GM23338 (cell line): ENCODE results near the gene MMP1. TPM values are rescaled to one million over a fixed set of nuclear protein-coding genes. Genes with fewer than 3 reads are reported as not detected.
A peak's percentile ranks its signal among the peaks of the same experiment; 100 is the strongest.

ENCODE experiments used
- ATAC-seq: fragments of 200-7000 bp; cut with Tn5 transposase; 3 replicates; pipeline ENCODE4 v1.9.1; 2020
- DNase-seq: peaks from one replicate; pipeline ENCODE4 v3.0.0-alpha.2; 2015; ENCODE audit warnings: low spot score
- H2AFZ ChIP-seq: fragments of 200-600 bp; sonication (generic); 2 replicates; pipeline ENCODE4 v1.8.0; 2016; ENCODE audit warnings: antibody characterized with exemption, mild to moderate bottlenecking, moderate library complexity
- H3F3A ChIP-seq: fragments of 200-600 bp; sonication (generic); replicated peaks from 2 replicates; pipeline ENCODE4 v1.8.0; 2017; ENCODE audit warnings: antibody characterized with exemption, mixed run types, low read depth
- H3K27ac ChIP-seq: fragments of 200-600 bp; sonication (generic); 2 replicates; pipeline ENCODE4 v1.6.1; 2016; ENCODE audit warnings: low read depth
- H3K27me3 ChIP-seq: fragments of 200-600 bp; sonication (generic); 2 replicates; pipeline ENCODE4 v1.8.0; 2016; ENCODE audit warnings: mild to moderate bottlenecking, mixed run types, moderate library complexity; ENCODE audit not compliant: insufficient read depth
- H3K36me3 ChIP-seq: fragments of 200-600 bp; sonication (generic); 2 replicates; pipeline ENCODE4 v1.8.0; 2016; ENCODE audit warnings: mild to moderate bottlenecking; ENCODE audit not compliant: insufficient read depth
- H3K4me1 ChIP-seq: fragments of 200-600 bp; sonication (generic); 2 replicates; pipeline ENCODE4 v1.8.0; 2016; ENCODE audit warnings: mild to moderate bottlenecking, moderate library complexity; ENCODE audit not compliant: insufficient read depth
- H3K4me2 ChIP-seq: fragments of 200-600 bp; sonication (generic); 2 replicates; pipeline ENCODE4 v1.7.1; 2017; ENCODE audit warnings: mixed run types
- H3K4me3 ChIP-seq: fragments of 200-600 bp; sonication (generic); 2 replicates; pipeline ENCODE4 v1.6.1; 2016; ENCODE audit warnings: mixed run types
- H3K79me2 ChIP-seq: fragments of 200-600 bp; sonication (generic); replicated peaks from 2 replicates; pipeline ENCODE4 v1.8.0; 2017; ENCODE audit warnings: mild to moderate bottlenecking; ENCODE audit not compliant: insufficient read depth
- H3K9me2 ChIP-seq: fragments of 200-600 bp; sonication (generic); 2 replicates; pipeline ENCODE4 v1.8.0; 2017; ENCODE audit not compliant: insufficient read depth
- H4K20me1 ChIP-seq: fragments of 200-600 bp; sonication (generic); replicated peaks from 2 replicates; pipeline ENCODE4 v1.8.0; 2017; ENCODE audit warnings: mild to moderate bottlenecking; ENCODE audit not compliant: insufficient read depth
- H3K27ac Mint-ChIP-seq: 2 replicates; pipeline ENCODE4 v1.8.0; 2020; ENCODE audit warnings: inconsistent platforms, mild to moderate bottlenecking, moderate library complexity, mixed read lengths
- H3K27me3 Mint-ChIP-seq: 3 replicates; pipeline ENCODE4 v1.8.0; 2022; ENCODE audit warnings: low read depth, mild to moderate bottlenecking, moderate library complexity, mixed read lengths, inconsistent platforms; ENCODE audit not compliant: insufficient read depth, poor library complexity
- H3K36me3 Mint-ChIP-seq: 3 replicates; pipeline ENCODE4 v1.8.0; 2021; ENCODE audit warnings: low read depth, mild to moderate bottlenecking, inconsistent platforms, moderate library complexity, mixed read lengths
- H3K4me1 Mint-ChIP-seq: 3 replicates; pipeline ENCODE4 v1.8.0; 2020; ENCODE audit warnings: mild to moderate bottlenecking, inconsistent platforms, mixed read lengths
- H3K4me3 Mint-ChIP-seq: 3 replicates; pipeline ENCODE4 v1.8.0; 2021; ENCODE audit warnings: moderate library complexity, mild to moderate bottlenecking, inconsistent platforms, mixed read lengths
- H3K9me3 Mint-ChIP-seq: 3 replicates; pipeline ENCODE4 v1.8.0; 2020; ENCODE audit warnings: moderate library complexity, mild to moderate bottlenecking, inconsistent platforms, mixed read lengths
- CREB1 ChIP-seq: fragments of 250-450 bp; sonication (Bioruptor Pico); IDR thresholded peaks from 2 replicates; pipeline ENCODE4 v1.5.0; 2020; ENCODE audit warnings: low read depth, mild to moderate bottlenecking, moderate library complexity
- CTCF ChIP-seq, 2 experiments: fragments of 200-600 bp in 1 of 2; sonication (generic) in 1 of 2; conservative IDR thresholded peaks; 2 replicates each; pipeline versions ENCODE4 v1.5.1 to v1.6.1; 2016 to 2017; ENCODE audit warnings: antibody characterized with exemption in 2 of 2, low read depth in 2 of 2, mild to moderate bottlenecking in 2 of 2, moderate library complexity in 1 of 2
- EZH2phosphoT487 ChIP-seq: fragments of 200-600 bp; sonication (generic); IDR thresholded peaks from one replicate; pipeline ENCODE4 v1.8.1; 2018; ENCODE audit warnings: antibody characterized with exemption; ENCODE audit not compliant: unreplicated experiment
- JUNB ChIP-seq: IDR thresholded peaks from one replicate; pipeline ENCODE4 v1.6.1; 2016; ENCODE audit warnings: antibody characterized with exemption; ENCODE audit not compliant: unreplicated experiment
- NANOG ChIP-seq: IDR thresholded peaks from 2 replicates; pipeline ENCODE4 v1.6.1; 2016; ENCODE audit warnings: antibody characterized with exemption, borderline replicate concordance
- POLR2AphosphoS5 ChIP-seq: IDR thresholded peaks from 2 replicates; pipeline ENCODE4 v1.6.1; 2016; ENCODE audit warnings: antibody characterized with exemption, low read depth
- polyA plus RNA-seq: library from polyadenylated mRNA; unstranded; fragments of >200 nt; fragmentation: Nextera tagmentation; extraction: Ambion mirVana; gene quantifications from 2 replicates; pipeline ENCODE4 v1.2.1, GENCODE V29; 2016
- total RNA-seq: library from RNA; depleted of rRNA; stranded (reverse); fragments of >200 nt; shearing (Covaris generic); gene quantifications from 2 replicates; pipeline ENCODE4 v1.2.3, GENCODE V29; 2014
- TF ChIP-seq, protein P1 (sequence below): IDR thresholded peaks from one replicate; pipeline ENCODE4 v1.6.1; 2018; ENCODE audit warnings: antibody characterized with exemption; ENCODE audit not compliant: unreplicated experiment

Gene MMP1
- total and polyA plus RNA-seq, 2 experiments from 2014 or later = not detected

DNA sequence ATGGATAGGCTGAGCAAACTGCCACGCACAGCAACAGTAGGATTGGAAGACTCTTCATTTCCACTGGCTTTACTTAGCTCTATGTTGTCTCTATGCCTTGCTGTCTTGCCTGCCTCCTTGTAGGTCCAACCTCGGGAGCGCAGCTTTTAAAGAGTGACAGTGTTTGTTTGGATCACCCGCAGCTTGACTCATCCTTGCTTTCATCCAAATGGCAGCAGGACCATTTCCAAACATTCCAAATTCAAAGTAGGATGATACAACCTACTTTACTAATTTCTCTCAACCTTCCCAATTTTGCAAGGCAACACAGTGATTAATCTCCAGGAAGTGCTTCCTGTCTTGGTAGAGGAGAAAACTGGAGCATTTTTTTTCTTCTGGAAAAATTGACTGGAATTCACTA lies 45.5 kb upstream of the MMP1 start, which contains the start of gene MMP3:
Gene MMP3, minus strand, starts transcription at position 121 of the 400 bp plus-strand sequence. Its CDS starts 63 bp downstream, at position 58.
- no peaks in the 10 kb centered on the region for H3F3A ChIP-seq
- no peak within 1 kb of the TSS for H3K4me3 ChIP-seq
- no peak within 1 kb of the TSS for H3K27ac Mint-ChIP-seq
- H3K36me3 ChIP-seq = no peaks in the 10 kb centered on the region
- 0 out of 2 replicates have a peak, but pooled peaks cover 3% of the 10 kb centered on the region for H3K9me2 ChIP-seq
- no peak for DNase-seq
- no peaks in the 10 kb centered on the region for H3K27me3 Mint-ChIP-seq
- no peaks in the 10 kb centered on the region for H3K27me3 ChIP-seq
- H3K4me1 Mint-ChIP-seq = peaks cover 8% of the 10 kb centered on the region; the same call in 2 of the 3 replicates
- ATAC-seq = no peak
- H3K79me2 ChIP-seq = no peaks in the 10 kb centered on the region
- no peaks in the 10 kb centered on the region for H3K36me3 Mint-ChIP-seq
- no peaks in the 10 kb centered on the region for H3K4me1 ChIP-seq
- peak within 1 kb of the TSS; percentile 77; the same call in 1 of the 2 replicates for H2AFZ ChIP-seq
- TF ChIP-seq, protein P1, sequence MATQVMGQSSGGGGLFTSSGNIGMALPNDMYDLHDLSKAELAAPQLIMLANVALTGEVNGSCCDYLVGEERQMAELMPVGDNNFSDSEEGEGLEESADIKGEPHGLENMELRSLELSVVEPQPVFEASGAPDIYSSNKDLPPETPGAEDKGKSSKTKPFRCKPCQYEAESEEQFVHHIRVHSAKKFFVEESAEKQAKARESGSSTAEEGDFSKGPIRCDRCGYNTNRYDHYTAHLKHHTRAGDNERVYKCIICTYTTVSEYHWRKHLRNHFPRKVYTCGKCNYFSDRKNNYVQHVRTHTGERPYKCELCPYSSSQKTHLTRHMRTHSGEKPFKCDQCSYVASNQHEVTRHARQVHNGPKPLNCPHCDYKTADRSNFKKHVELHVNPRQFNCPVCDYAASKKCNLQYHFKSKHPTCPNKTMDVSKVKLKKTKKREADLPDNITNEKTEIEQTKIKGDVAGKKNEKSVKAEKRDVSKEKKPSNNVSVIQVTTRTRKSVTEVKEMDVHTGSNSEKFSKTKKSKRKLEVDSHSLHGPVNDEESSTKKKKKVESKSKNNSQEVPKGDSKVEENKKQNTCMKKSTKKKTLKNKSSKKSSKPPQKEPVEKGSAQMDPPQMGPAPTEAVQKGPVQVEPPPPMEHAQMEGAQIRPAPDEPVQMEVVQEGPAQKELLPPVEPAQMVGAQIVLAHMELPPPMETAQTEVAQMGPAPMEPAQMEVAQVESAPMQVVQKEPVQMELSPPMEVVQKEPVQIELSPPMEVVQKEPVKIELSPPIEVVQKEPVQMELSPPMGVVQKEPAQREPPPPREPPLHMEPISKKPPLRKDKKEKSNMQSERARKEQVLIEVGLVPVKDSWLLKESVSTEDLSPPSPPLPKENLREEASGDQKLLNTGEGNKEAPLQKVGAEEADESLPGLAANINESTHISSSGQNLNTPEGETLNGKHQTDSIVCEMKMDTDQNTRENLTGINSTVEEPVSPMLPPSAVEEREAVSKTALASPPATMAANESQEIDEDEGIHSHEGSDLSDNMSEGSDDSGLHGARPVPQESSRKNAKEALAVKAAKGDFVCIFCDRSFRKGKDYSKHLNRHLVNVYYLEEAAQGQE = no peak
- TF ChIP-seq EZH2phosphoT487 (no peak), NANOG (no peak), CREB1 (CRISPR knock-in tag) (no peak)
- H3K27ac ChIP-seq = no peak within 1 kb of the TSS
- no peaks in the 10 kb centered on the region for H3K9me3 Mint-ChIP-seq
- no peak within 1 kb of the TSS for H3K4me2 ChIP-seq
- no peaks in the 10 kb centered on the region for H4K20me1 ChIP-seq
- H3K4me3 Mint-ChIP-seq = no peak within 1 kb of the TSS

GRCh38 chr11:102842930-102843329 lies 45.0 kb upstream of the MMP1 start:
- H3K4me3 Mint-ChIP-seq = no peak overlapping the region
- H2AFZ ChIP-seq = peak overlapping the region; percentile 77; the same call in 1 of the 2 replicates

More at GRCh38 chr11:102842930-102843329, 45.0 kb upstream of the MMP1 start:
- no peak for TF ChIP-seq POLR2AphosphoS5
- TF ChIP-seq JUNB = no peak
- TF ChIP-seq CTCF (conservative IDR thresholded peaks at IDR 0.05; ENCODE audit: low read depth in 2 of 2) = no peak
- Mint-ChIP-seq H3K27ac (no peak overlapping the region), H3K36me3 (no peaks in the 10 kb centered on the region), H3K4me1 (peaks cover 8% of the 10 kb centered on the region; the same call in 2 of the 3 replicates), H3K9me3 (no peaks in the 10 kb centered on the region), H3K27me3 (no peaks in the 10 kb centered on the region)
- H3K27ac ChIP-seq = no peak overlapping the region
- no peaks in the 10 kb centered on the region for H3K79me2 ChIP-seq
- no peak overlapping the region for H3K4me3 ChIP-seq
- no peak for DNase-seq
- no peaks in the 10 kb centered on the region for H4K20me1 ChIP-seq
- H3K36me3 ChIP-seq = no peaks in the 10 kb centered on the region
- no peaks in the 10 kb centered on the region for H3K4me1 ChIP-seq
- no peaks in the 10 kb centered on the region for H3F3A ChIP-seq
- H3K4me2 ChIP-seq = no peak overlapping the region
- no peaks in the 10 kb centered on the region for H3K27me3 ChIP-seq
- no peak for ATAC-seq
- H3K9me2 ChIP-seq = 0 out of 2 replicates have a peak, but pooled peaks cover 3% of the 10 kb centered on the region
